CD4-positive, alpha-beta T cell treated with Interleukin-6 at 100 ng/mL for 8 hours (primary cell): Measurements from ENCODE around the gene ANKS1A.

Experiments used
- DNase-seq: peaks from one replicate; pipeline ENCODE4 v3.0.0-alpha.2; 2020; ENCODE audit warnings: mixed read lengths, low spot score

Gene ANKS1A

GRCh38 chr6:34957231-34957783 is 68.3 kb downstream of the ANKS1A start:
- no peak for DNase-seq

GRCh38 chr6:34958734-34959133 is 69.7 kb downstream of the ANKS1A start:
- no peak for DNase-seq

DNA sequence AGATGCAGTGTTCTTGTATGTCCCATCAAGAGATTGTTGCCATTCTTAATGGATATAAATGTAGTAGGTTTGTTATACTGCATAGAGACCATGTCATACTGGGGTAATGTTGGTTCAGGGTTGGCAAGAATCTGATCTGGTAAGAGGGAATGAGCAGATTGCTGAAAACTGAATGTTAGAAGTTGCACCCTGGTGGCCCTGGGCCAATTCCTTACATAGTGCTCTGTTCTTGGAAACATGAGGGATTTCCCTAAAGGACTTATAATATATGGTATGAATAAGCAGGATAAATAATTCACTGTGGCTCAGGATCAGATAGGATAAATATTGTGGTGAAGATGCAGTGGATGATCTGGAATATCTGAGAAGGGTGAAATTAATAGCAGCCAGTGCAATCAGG is 70.2 kb downstream of the ANKS1A start:
- DNase-seq: no peak

DNA sequence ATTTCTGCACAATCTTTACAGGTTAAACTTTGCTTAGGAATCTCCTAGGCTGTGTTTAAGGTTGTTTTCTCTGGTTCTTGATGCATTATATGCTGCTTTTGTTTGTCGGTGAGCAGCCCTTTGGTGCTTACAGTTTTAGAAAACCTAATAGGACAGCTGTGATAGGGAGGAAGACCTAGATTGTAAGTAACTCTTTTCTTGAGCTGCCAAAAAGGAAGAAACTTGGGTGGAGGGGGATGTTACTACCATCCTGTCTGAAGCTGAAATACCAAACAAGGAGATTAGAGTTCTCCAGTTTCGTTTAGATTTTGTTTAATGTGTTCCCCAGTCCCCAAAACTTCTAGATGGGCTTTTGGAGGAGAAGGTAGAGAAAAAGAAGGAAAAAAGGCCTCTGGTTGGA is 72.0 kb downstream of the ANKS1A start:
- no peak for DNase-seq

GRCh38 chr6:34961574-34961973 is 72.5 kb downstream of the ANKS1A start:
- DNase-seq: no peak

- DNase-seq: no peak
These were observed 75.5 kb downstream of the ANKS1A start for GRCh38 chr6:34964564-34964963.

DNA sequence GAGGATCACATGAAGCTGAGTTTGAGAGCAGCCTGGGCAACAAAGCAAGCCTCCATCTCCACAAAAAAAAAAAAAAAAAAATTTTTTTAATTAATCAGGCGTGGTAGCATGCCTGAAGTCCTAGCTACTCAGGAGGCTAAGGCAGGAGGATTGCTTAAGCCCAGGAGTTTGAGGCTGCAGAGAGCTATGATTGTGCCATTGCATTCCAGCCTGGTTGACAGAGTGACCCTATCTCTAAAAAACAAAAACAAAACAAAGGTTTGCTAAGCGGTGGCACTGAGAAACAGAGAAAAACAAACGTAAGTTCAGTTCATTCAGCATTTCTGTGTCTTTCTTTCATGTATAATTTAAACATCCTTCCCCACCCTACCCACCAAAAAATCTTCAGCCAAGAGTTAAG is 78.4 kb downstream of the ANKS1A start:
- no peak for DNase-seq

- no peak for DNase-seq
These were observed 80.7 kb downstream of the ANKS1A start for GRCh38 chr6:34969662-34970265.

GRCh38 chr6:34970488-34970887 is 81.4 kb downstream of the ANKS1A start:
- DNase-seq: no peak

GRCh38 chr6:34970957-34971356 is 81.9 kb downstream of the ANKS1A start:
- no peak for DNase-seq

DNA sequence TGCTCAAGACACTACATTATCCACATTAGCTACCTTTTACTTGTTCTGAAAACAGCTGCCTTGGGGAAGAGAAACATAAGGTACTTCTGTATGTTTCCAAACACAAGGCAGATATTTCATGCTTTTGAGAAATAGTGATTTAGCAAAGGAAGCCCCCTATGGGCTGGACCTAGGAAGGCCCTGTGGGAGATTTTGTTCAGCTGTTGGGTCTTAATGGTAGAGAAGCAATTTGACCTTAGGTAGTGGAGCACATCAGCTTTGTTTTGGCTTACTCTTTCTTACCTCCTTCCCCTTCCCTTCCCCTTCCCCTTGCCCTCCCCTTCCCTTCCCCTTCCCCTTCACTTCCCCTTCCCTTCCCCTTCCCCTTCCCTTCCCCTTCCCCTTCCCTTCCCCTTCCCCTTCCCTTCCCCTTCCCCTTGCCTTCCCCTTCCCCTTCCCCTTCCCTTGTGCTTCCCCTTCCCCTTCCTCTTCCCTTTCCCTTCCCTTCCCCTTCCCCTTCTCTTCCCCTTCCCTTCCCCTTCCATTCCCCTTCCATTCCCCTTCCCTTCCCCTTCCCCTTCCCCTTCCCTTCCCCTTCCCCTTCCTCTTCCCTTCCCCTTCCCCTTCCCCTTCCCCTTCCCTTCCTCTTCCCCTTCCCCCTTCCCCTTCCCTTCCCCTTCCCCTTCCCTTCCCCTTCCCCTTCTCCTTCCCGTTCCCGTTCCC is 84.6 kb downstream of the ANKS1A start:
- DNase-seq: no peak

- no peak for DNase-seq
These were observed 85.2 kb downstream of the ANKS1A start for GRCh38 chr6:34974249-34974642.

- no peak for DNase-seq
These were observed 87.2 kb downstream of the ANKS1A start for GRCh38 chr6:34976239-34976638.

DNA sequence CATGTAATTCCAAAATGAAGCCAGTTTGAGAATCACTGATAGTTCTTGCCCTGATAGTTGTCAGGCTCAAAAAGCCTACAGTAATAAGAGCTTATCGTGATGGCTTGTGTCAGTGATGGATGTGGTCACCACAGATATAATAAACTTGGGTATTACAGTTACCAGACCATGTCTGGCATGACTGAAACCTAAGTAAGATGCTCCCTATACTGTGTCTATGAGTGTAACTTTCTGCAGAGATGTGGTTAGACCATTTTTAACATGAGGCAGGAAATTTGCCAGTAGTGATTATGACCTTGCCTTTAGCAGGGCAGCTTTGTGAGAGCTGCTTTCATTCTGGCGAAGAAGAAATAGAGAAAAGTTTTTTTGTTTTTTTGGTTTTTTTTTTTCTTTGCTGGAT is 90.2 kb downstream of the ANKS1A start:
- no peak for DNase-seq

GRCh38 chr6:34979994-34980393 is 90.9 kb downstream of the ANKS1A start:
- DNase-seq: no peak

DNA sequence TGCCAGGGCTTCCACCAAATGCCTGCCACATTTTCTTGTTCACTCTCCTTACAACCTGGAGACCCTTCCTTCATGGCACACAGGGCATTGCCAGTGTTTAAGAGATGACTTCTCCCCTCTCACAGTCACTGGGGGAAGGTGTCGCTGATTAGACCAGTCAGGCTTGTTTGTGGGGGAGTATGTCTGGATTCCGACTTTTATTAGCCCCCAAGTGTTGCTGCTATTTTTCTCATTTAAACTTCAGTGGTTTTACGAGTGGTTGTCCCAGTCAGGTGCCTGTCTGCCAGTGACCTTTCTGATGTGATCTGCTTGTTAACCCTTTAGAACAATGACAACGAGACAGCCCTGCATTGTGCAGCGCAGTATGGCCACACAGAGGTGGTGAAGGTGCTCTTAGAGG is 92.3 kb downstream of the ANKS1A start:
- no peak for DNase-seq

GRCh38 chr6:34981951-34982350 is 92.9 kb downstream of the ANKS1A start:
- DNase-seq: no peak

GRCh38 chr6:34982424-34982852 is 93.4 kb downstream of the ANKS1A start:
- DNase-seq: no peak

- DNase-seq: no peak
These were observed 95.4 kb downstream of the ANKS1A start for GRCh38 chr6:34984416-34984815.

GRCh38 chr6:34985236-34985635 is 96.2 kb downstream of the ANKS1A start:
- DNase-seq: no peak

DNA sequence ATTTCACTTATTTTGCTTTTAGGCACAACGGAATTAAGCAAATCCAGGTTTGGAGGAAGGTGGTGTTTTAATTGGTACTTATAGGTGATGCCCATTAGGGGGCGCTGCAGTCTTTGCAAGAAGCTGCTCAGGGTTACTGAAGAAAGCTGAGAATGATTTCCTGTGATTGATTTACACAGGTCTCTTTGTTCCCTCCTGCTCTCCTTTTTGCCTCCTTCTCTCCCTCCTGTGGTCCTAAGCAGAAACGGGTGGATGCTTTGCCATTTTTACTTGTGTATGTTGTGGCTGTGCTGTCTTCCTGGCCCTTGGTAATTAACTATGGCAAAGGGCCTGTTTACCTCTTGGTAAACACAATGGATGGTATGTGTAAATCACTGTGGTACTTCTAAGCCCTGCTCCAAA is 97.8 kb downstream of the ANKS1A start:
- peak; percentile 50 for DNase-seq

GRCh38 chr6:34987506-34987905 is 98.5 kb downstream of the ANKS1A start:
- DNase-seq: no peak

DNA sequence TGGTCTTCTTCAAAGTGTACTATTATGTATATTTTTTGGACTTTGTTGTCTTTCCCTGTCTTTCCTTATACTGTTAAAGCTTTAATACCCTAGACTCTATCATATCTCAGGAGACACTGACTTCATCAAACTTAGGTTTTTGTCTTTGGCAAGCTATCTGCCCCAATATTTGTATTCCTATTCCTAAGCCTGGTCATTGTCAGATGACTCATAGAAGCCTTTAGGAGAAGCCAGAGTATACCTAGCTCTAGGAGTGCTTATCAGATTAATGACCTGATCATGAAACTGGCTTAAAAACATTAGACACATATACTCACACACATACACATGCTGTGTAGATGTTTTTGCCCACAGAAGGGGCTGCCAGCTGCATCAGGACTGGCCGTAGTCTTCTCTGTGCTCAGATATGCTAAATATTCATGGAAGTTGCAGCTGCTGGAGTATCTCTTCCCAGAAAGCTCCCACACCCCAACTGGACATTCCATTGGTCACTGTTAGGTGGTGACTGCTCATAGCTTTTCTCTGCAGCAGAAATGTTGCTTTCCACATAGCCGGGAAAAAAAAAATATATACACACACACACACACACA is 102.0 kb downstream of the ANKS1A start:
- no peak for DNase-seq
